Kidney epithelial cell (primary cell): ENCODE results near the gene HLA-DPB1. TPM values are rescaled to one million over a fixed set of nuclear protein-coding genes. Genes with fewer than 3 reads are reported as not detected.
"Not testable (repeated sequence)": the region's sequence is repeated elsewhere in the genome, so short reads cannot be mapped to it uniquely, and the experiment has no call there.

Experiments
- DNase-seq: peaks from one replicate; pipeline ENCODE4 v3.0.0-alpha.2; 2010; ENCODE audit warnings: low read depth
- H3K27me3 ChIP-seq: 2 replicates; pipeline ENCODE4 v1.6.0; 2011; ENCODE audit warnings: low read length; ENCODE audit not compliant: control insufficient read depth, insufficient read depth
- H3K36me3 ChIP-seq: 2 replicates; pipeline ENCODE4 v1.5.1; 2011; ENCODE audit warnings: low read length; ENCODE audit not compliant: control insufficient read depth, insufficient read depth
- H3K4me3 ChIP-seq: 2 replicates; pipeline ENCODE4 v1.5.1; 2011; ENCODE audit warnings: low read depth, mild to moderate bottlenecking, control low read depth, low read length
- CTCF ChIP-seq: IDR thresholded peaks from 2 replicates; pipeline ENCODE4 v1.5.1; 2011; ENCODE audit warnings: mild to moderate bottlenecking, moderate library complexity, low read length, control low read depth, inconsistent platforms; ENCODE audit not compliant: insufficient read depth, poor library complexity, severe bottlenecking
- total RNA-seq: library from RNA; depleted of rRNA; stranded (reverse); fragments of >200 nt; gene quantifications from 2 replicates; pipeline ENCODE4 v1.2.3, GENCODE V29; 2015

Gene HLA-DPB1
- total RNA-seq, 1 donor from 2014 or later, result 5.5 TPM

GRCh38 chr6:33095681-33096080 lies 19.9 kb downstream of the HLA-DPB1 start:
- Histone ChIP-seq H3K4me3 (no peak overlapping the region), H3K27me3 (no peaks in the 10 kb centered on the region), H3K36me3 (no peaks in the 10 kb centered on the region)
- TF ChIP-seq CTCF, result no peak
- DNase-seq, result no peak

- H3K4me3 ChIP-seq, DNase-seq, H3K36me3 ChIP-seq, H3K27me3 ChIP-seq: not testable (repeated sequence)
These were observed 25.4 kb downstream of the HLA-DPB1 start for GRCh38 chr6:33101121-33101737.

- Histone ChIP-seq H3K27me3 (peaks cover 4% of the 10 kb centered on the region), H3K4me3 (no peak overlapping the region), H3K36me3 (no peaks in the 10 kb centered on the region)
- no peak for TF ChIP-seq CTCF
- no peak for DNase-seq
These were observed 28.0 kb downstream of the HLA-DPB1 start for GRCh38 chr6:33103776-33104175.

- H3K36me3 ChIP-seq, result no peaks in the 10 kb centered on the region
- DNase-seq, result no peak
- peaks cover 4% of the 10 kb centered on the region for H3K27me3 ChIP-seq
- no peak overlapping the region for H3K4me3 ChIP-seq
- TF ChIP-seq CTCF, result no peak
These were observed 29.1 kb downstream of the HLA-DPB1 start for GRCh38 chr6:33104887-33105286.

- no peaks in the 10 kb centered on the region for H3K36me3 ChIP-seq
- H3K4me3 ChIP-seq, result no peak overlapping the region
- TF ChIP-seq CTCF, result no peak
- no peak for DNase-seq
- peaks cover 4% of the 10 kb centered on the region for H3K27me3 ChIP-seq
These were observed 29.6 kb downstream of the HLA-DPB1 start for GRCh38 chr6:33105386-33105785.

- peaks cover 4% of the 10 kb centered on the region for H3K27me3 ChIP-seq
- H3K4me3 ChIP-seq, result no peak overlapping the region
- no peaks in the 10 kb centered on the region for H3K36me3 ChIP-seq
- DNase-seq, result no peak
- TF ChIP-seq CTCF, result no peak
These were observed 30.4 kb downstream of the HLA-DPB1 start for GRCh38 chr6:33105916-33106871.
